ENCODE data around the gene RBM33. TPM values are rescaled to one million over a fixed set of nuclear protein-coding genes. Genes with fewer than 3 reads are reported as not detected.

RBM33 gene
- total and polyA plus RNA-seq, 8 donors: 7.5 to 182 (median 60.5) TPM

GRCh38 chr7:155800741-155801267 lies 156.3 kb downstream of the RBM33 start:
- no peak overlapping the region for H3K27ac ChIP-seq
- H3K36me3 ChIP-seq: no peaks in the 10 kb centered on the region
- TF ChIP-seq, protein P1, sequence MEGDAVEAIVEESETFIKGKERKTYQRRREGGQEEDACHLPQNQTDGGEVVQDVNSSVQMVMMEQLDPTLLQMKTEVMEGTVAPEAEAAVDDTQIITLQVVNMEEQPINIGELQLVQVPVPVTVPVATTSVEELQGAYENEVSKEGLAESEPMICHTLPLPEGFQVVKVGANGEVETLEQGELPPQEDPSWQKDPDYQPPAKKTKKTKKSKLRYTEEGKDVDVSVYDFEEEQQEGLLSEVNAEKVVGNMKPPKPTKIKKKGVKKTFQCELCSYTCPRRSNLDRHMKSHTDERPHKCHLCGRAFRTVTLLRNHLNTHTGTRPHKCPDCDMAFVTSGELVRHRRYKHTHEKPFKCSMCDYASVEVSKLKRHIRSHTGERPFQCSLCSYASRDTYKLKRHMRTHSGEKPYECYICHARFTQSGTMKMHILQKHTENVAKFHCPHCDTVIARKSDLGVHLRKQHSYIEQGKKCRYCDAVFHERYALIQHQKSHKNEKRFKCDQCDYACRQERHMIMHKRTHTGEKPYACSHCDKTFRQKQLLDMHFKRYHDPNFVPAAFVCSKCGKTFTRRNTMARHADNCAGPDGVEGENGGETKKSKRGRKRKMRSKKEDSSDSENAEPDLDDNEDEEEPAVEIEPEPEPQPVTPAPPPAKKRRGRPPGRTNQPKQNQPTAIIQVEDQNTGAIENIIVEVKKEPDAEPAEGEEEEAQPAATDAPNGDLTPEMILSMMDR (IDR thresholded peaks at IDR 0.05): no peak
- no peak for TF ChIP-seq POLR2AphosphoS5 (IDR thresholded peaks at IDR 0.05)
- TF ChIP-seq POLR2A (IDR thresholded peaks at IDR 0.05): no peak
- no peak for TF ChIP-seq EP300 (IDR thresholded peaks at IDR 0.05)
- H3K4me1 ChIP-seq: peaks cover 36 to 43% (median 40%) of the 10 kb centered on the region in 4 donors
- no peak for DNase-seq
- H3K27me3 ChIP-seq: peaks cover 0 to 100% (median 46%) of the 10 kb centered on the region in 3 donors
- no peak overlapping the region for H3K4me3 ChIP-seq
- intact Hi-C loops (cut with DNase I; ENCODE audit: low total_unique reads): no loop called here
- 78 to 85% (median 82%) methylated on average over 11 to 16 of the region's 16 CpGs for WGBS, 5 donors
- no peaks in the 10 kb centered on the region for H3K9me3 ChIP-seq

DNA sequence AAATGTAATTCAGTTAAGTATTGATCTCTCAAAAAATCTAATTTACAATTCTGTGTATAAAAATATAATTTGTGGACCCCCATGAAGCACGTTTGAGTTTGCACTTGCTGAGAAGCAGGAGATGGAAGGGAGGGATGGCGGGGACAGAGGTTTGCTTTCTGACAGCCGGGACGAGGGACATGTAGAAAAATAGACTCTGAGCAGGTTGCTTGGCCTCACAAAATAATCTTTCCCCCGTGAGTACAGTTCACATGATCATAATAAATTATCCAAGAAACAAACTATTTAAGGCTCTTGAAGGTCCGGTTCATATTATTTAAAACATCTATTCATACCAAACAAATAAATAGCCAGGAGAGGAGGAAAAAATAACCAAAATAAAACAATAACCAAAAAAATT lies 157.8 kb downstream of the RBM33 start:
- Histone ChIP-seq H3K9me3 (no peaks in the 10 kb centered on the region), H3K27me3 (peaks cover 7 to 100% (median 48%) of the 10 kb centered on the region in 3 donors), H3K4me1 (peaks cover 36 to 48% (median 46%) of the 10 kb centered on the region in 4 donors), H3K4me3 (no peak overlapping the region), H3K36me3 (no peaks in the 10 kb centered on the region), H3K27ac (no peak overlapping the region)
- intact Hi-C loops (cut with DNase I; ENCODE audit: low total_unique reads): no loop called here
- TF ChIP-seq EP300 (IDR thresholded peaks at IDR 0.05) (no peak), POLR2AphosphoS5 (IDR thresholded peaks at IDR 0.05) (no peak), POLR2A (IDR thresholded peaks at IDR 0.05) (no peak)
- TF ChIP-seq, protein P1 (IDR thresholded peaks at IDR 0.05): no peak
- 59 to 74% (median 65%) methylated on average over 6 of the region's 6 CpGs for WGBS, 5 donors
- DNase-seq: no peak

GRCh38 chr7:155802906-155803417 lies 158.5 kb downstream of the RBM33 start:
- Histone ChIP-seq H3K9me3 (no peaks in the 10 kb centered on the region), H3K27ac (no peak overlapping the region), H3K36me3 (no peaks in the 10 kb centered on the region), H3K4me3 (peak overlapping the region in 2 of 4 donors; percentile 43 to 46), H3K27me3 (peaks cover 11 to 100% (median 53%) of the 10 kb centered on the region in 3 donors), H3K4me1 (peaks cover 38 to 54% (median 49%) of the 10 kb centered on the region in 4 donors)
- TF ChIP-seq EP300 (IDR thresholded peaks at IDR 0.05): no peak
- TF ChIP-seq POLR2A (IDR thresholded peaks at IDR 0.05): no peak
- no peak for TF ChIP-seq POLR2AphosphoS5 (IDR thresholded peaks at IDR 0.05)
- TF ChIP-seq, protein P1 (IDR thresholded peaks at IDR 0.05): no peak
- DNase-seq: no peak
- 32 to 61% (median 42%) methylated on average over 9 to 70 of the region's 70 CpGs for WGBS, 5 donors
- intact Hi-C loops (cut with DNase I; ENCODE audit: low total_unique reads): no loop called here

DNA sequence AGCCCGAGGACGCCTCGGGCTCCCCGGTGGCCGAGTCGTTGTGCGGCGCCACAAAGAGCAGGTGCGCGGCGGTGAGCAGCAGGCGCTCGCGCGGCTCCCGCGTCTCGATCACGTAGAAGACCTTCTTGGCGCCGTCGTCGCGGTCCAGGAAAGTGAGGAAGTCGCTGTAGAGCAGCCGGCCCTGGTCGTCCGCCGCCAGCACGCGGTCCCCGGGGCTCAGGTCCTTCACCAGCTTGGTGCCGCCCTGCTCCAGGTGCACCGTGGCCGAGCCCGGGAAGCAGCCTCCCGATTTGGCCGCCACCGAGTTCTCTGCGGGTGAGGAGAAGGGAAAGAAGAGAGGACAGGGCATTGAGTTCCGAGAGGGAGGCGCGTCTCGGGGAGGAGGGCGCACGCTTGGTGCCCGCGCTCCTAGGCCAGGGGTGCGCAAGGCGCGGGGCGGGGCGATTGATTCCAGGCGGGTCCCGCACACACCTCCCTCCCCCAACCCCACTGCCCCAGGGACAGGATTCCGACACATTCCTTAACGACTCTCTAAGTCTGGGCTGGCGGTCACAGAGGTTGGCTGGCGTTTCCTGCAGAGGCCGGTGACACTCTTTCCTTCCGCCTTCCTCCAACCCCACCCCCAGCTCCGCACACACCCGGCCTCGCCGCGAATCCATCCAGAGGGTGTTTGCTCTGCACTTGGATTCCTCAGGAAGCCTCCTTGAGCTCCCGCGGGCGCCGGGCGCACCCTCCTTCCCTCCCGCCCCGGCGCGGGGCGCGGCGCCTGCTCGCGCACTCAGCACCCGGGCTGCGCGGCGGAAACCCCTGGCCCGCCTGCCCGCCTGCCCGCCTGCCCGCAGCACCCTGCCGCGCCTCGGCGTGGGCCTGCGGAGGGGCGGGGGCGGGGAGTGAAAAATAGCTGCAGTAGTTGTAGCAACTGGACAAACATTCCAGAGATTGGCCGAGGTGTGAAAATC lies 159.2 kb downstream of the RBM33 start:
- peak; percentile 78 to 88 for DNase-seq
- no peaks in the 10 kb centered on the region for H3K9me3 ChIP-seq
- H3K27me3 ChIP-seq: peaks cover 19 to 100% (median 60%) of the 10 kb centered on the region in 3 donors
- peaks cover 46 to 61% (median 57%) of the 10 kb centered on the region in 4 donors for H3K4me1 ChIP-seq
- no peaks in the 10 kb centered on the region for H3K36me3 ChIP-seq
- 11 to 26% (median 13%) methylated on average over 60 to 96 of the region's 96 CpGs for WGBS, 5 donors
- TF ChIP-seq, protein P1 (IDR thresholded peaks at IDR 0.05): no peak
- TF ChIP-seq EP300 (IDR thresholded peaks at IDR 0.05) (no peak), POLR2A (IDR thresholded peaks at IDR 0.05) (no peak), POLR2AphosphoS5 (IDR thresholded peaks at IDR 0.05) (peak in 2 of 3 donors; percentile 10 to 31)
- H3K4me3 ChIP-seq: peak overlapping the region; percentile 23 to 46 (median 34)
- intact Hi-C loops (cut with DNase I; ENCODE audit: low total_unique reads): no loop called here
- H3K27ac ChIP-seq: peak overlapping the region in 4 of 5 donors; percentile 20 to 74 (median 54)
